ENCODE measurements around the gene SLC9A9.

SLC9A9 gene

DNA sequence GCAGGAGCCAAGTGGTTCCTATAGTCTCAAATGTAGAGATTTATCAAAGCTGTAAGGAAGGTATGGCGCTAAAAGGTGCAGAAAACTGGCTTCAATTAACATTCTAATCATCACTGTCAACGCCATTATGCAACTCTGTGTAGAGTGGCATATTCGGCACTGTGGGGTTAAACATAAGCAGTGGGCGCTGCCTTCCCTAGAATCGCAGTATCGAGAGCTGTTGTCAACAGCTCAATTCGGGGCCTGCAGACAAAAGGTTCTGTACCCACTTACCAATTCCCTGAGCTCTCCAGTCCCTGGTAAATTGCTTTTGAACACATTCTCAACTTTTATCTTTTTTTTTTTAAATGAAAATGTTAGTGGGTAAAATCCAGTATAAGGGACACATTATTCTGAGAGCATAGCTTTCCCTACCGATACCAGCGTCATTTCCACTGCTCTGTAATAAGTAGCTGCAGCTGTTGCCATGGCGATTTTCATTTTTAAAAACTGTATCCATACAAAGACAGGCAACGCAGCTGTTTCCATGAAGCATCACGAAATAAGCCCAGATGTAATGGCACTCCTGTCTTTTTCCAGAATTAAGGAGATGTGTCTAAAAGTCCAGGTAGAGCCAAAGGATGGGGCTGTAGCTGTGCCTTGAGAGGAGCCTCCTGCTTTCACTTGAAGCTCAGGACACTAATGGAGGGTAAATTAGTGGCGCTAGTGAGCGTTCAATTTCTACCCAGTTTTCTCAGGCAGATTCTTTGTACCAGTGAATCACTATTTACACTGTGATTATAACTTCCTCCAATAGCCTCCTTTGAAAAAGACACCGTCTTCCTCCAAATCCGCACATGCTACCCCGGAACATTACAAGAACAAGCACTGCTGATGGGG lies 250.3 kb downstream of the SLC9A9 start:
- DNase-seq (ENCODE audit: low spot score): peak; percentile 44

GRCh38 chr3:143596957-143597642 lies 251.2 kb downstream of the SLC9A9 start:
- DNase-seq (ENCODE audit: low spot score): no peak

GRCh38 chr3:143595456-143596077 lies 252.7 kb downstream of the SLC9A9 start:
- DNase-seq (ENCODE audit: low spot score): no peak

- DNase-seq (ENCODE audit: low spot score): no peak
Measured at GRCh38 chr3:143594206-143594605, 254.1 kb downstream of the SLC9A9 start.

DNA sequence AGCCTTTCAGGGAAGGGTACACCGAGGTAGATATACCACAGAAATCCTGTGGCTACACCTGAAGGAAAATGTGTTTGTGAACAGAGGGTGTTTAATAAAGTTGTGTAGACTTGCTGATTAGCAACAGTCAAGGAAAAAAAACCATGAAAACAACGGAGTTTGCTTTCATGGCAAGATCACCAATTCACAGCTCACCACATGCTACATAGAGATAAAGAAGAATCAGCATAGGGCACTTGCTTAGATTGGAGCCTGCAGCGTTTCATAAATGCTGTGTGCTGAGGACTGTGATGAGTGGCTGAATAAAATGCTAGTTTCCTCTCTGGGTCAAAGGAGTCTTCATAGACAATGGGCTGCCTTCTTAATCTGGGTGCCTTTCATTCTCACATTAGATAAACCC lies 257.6 kb downstream of the SLC9A9 start:
- DNase-seq (ENCODE audit: low spot score): no peak

- no peak for DNase-seq (ENCODE audit: low spot score)
Measured at GRCh38 chr3:143586576-143586975, 261.7 kb downstream of the SLC9A9 start.

DNA sequence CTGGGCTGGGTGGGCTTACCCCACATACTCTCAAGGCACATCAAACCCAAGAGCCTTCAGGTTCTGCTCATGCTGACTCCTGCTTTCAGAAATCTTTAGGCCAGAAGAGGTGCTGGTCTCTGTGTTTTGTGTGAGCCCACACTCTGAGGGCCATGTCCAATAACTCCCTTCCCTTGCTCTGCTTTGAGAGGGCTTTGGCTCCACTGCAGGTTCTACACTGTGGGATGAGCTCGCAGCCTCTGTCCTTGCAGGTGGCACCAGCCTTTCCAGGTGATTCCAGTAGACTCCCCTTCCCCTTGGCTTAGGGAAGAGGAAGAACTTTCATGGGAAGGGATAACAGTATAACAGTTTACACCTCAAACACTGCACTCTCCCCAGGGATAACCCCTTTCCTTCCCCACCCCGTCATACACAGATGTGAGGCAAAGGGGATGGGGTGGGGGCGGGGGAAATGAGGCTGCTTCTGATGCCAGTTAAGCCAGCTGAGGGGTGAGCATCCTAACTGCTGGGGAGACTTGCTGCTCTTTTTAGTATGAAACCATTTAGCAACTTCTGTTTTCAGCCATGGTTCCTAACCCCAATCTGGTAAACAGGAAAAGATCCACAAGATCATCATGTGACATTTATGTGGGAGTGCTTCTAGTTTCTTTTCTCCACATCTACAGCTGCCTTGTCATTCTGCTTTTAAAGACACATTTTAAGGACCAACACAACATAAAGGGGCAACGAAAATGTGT lies 262.4 kb downstream of the SLC9A9 start:
- DNase-seq (ENCODE audit: low spot score): peak; percentile 62

- no peak for DNase-seq (ENCODE audit: low spot score)
Measured at GRCh38 chr3:143584474-143584873, 263.8 kb downstream of the SLC9A9 start.

DNA sequence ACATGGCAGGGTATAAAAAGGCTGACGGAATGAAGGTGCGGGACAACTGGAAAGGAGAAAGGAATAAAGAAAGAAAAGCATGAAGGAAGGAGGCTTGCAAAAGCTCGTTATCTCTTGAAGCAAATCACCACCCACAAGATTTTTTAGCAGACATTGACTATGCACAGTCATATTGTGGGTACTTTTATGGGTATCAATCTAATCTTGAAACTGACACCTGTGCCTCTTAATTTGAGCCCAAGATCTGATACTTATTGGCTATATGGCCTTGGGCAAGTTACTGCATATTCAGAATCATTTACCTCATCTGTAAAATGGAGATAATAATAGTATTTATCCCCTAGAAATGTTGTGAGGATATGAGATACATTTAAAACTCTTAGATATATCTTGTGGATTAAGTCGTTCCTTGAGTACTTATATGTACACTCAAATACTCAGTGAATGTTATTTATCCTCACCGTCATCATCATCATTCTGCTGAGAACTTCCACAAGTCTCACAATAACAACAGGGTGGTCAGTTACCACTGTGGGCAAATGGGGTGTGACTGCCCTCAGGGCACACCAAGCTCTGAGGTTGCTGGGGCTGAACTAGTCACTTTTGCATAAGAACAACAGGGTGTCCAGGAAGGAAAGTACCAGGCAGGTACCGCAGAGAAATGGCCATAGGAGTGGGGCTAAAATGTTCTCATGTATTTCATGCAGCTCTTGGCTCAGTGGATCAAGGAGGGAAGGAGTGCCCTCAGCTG lies 266.1 kb downstream of the SLC9A9 start:
- no peak for DNase-seq (ENCODE audit: low spot score)

DNA sequence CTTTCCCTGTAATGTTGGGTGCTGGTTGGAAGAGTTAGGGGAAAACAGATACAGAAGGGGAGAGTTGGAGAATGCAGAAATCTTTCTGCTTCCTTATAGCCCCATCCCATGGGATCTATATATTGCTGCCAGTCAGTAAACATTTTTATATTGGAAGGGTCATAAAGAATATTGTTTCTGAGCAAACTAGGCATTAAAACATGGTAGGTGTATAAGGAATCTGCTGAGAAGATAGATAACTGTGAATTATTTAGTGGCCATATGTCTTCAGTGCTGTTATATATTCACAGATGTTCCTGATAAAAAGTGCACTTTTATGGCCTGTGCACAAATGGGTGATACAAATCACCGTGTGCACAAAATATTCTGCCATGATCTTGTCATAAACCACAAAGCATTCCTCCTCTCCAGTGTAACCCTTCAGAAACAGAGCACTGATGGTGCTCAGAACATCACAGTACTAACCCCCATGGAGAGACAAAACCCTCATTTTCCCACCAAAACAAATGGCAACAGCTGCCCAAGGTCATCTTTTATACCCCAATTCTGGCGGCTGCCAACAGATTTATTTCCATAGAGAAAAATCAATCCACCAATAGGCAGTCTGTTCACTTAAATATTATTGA lies 269.3 kb downstream of the SLC9A9 start:
- no peak for DNase-seq (ENCODE audit: low spot score)

- DNase-seq (ENCODE audit: low spot score): no peak
Measured at GRCh38 chr3:143576568-143577270, 271.5 kb downstream of the SLC9A9 start.

GRCh38 chr3:143574933-143575332 lies 273.3 kb downstream of the SLC9A9 start:
- DNase-seq (ENCODE audit: low spot score): no peak

DNA sequence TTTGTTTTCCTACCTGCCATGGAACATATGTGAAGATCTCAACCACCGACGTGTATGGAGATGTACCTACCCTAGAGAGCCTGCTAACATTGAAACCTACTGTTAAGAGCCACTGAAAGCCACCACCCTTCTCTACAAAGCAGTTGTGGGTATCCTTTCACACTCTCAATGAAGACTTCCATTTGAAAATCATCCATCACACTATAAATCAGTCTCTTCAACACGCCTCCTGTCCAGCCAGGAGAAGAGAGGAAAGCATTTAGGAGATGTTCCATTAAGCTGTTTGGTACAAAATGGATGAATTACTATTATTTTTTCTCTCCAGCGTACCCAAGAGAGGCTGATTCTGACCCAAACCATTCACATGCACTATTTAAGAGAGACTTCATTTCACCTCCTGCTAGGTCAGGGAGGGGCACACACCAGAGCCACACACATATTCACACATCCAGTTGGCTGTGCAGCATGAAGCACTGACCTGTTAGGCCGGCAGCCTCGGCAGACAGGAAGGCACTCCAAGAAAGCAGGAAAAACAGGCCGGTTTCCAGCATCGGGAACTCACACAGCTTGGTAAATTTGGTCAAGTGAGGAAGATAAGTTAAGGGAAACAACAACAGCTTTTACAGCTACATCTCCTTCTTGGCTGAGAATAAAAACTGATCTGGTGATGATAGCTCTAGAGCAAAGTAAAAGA lies 274.5 kb downstream of the SLC9A9 start:
- DNase-seq (ENCODE audit: low spot score): no peak

DNA sequence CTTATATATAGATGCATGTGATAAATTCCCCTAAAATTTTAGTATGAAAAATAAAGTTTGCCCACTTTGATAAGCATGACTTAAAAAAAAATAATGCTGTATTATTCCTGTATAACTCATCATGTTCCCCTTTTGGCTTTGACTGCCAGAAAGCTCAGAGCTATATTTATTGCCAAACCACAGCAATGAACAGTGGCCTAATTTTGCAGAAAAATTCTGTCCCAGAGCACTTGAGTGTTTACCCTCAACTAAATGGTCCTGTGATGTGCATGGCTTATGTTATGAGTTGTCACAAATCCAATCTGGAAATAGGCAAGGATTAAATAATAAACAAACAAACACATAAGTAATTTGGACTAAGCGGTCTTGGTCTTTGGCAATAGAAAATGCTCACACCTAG lies 276.7 kb downstream of the SLC9A9 start:
- no peak for DNase-seq (ENCODE audit: low spot score)

DNA sequence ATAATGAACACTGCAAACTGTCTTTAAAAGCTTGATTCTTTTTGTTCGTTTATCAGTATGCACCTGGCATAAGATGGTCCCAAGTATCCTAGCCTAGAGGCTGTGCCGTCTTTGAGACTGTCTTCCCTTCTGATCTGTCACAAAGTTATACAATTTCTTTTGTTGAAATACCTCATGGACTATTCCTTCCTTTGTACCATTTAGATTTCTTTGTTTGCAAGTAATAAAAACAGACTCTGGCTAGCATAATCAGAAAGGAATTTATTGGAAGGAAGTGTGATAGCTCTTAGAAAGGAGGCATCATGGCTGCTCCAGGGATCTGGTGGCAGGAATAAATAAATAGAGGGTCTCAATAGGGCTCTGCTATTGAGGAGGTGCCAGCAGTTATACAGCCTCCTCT lies 280.4 kb downstream of the SLC9A9 start:
- no peak for DNase-seq (ENCODE audit: low spot score)

DNA sequence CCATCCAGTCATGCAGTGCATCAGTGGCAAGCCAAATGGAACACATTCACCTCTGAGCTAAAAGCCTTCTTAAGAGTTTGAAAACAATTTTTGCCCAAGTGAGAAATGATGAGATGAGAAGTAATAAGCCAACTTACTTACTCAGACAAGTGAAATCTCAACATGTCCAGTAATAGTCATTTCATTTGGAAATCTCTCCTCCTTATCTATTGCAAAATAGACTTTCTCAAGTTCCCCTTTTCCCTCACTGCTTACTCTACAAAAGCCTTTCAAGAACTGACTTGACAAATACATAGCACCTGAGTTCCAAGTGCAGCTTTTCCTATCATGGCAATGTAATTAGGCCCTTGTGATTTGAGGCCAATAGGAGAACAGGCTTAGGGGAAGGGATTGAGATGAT lies 282.3 kb downstream of the SLC9A9 start:
- peak; percentile 13 for DNase-seq (ENCODE audit: low spot score)

- DNase-seq (ENCODE audit: low spot score): no peak
Measured at GRCh38 chr3:143563786-143564185, 284.5 kb downstream of the SLC9A9 start.

DNA sequence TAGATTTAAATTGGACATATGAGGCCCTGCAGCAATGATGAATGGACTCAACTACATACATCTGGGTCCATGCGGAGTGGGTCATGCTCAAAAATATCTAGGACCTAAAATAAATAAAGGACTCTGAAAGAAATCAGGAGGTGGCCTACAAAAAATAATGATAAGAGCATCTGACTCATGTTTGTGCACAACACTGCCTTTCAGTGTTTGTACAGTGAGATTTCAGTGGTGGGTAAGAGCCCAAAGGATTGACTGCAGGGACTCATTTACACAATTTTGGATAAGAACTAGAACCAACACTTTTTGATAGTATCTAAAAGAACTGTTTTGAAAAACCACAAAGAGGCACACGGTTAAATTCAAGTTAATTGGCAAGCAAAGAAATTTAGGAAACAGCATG lies 285.5 kb downstream of the SLC9A9 start:
- no peak for DNase-seq (ENCODE audit: low spot score)

DNA sequence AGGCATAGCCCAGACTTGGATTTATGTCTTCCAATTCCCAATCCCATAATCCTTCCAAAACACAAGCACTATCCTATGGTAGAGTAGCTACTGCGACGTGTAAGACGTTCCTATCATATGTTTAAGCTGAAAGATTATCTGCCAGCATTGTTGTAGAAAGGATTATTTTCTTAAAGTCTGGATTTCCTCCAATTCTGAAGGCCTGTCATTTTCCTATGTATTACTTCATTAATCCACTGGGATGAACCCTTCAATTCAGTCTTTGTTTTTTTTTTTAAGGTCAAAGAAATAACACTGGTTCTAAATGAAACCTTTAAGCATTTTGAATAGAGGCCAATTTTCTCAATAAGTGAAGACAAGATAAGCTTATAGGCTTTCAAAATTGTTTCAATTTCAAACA lies 289.0 kb downstream of the SLC9A9 start:
- no peak for DNase-seq (ENCODE audit: low spot score)

- DNase-seq (ENCODE audit: low spot score): peak; percentile 14
Measured at GRCh38 chr3:143552851-143553250, 295.4 kb downstream of the SLC9A9 start.
